HepG2 (cell line): Measurements from ENCODE around the gene RUNX2. TPM values are rescaled to one million over a fixed set of nuclear protein-coding genes. Genes with fewer than 3 reads are reported as not detected.

Source experiments
- ATAC-seq: fragments of 200-7000 bp; cut with Tn5 transposase; 3 replicates; pipeline ENCODE4 v1.9.1; 2020; ENCODE audit warnings: mild to moderate bottlenecking, moderate library complexity
- BruUV-seq: library from RNA; stranded (reverse); fragments of 400-500 nt; replicated peaks from 2 replicates; lab custom pipeline; 2021; lab: Mats Ljungman, UMichigan
- CTCF ChIA-PET: fragments of 300-600 bp; formaldehyde crosslinking; extraction: SDS; loops from one replicate; lab custom pipeline; 2021; ENCODE audit warnings: low total read pairs, inconsistent platforms, low intra/inter-chr PET ratio; lab: Yijun Ruan, JAX
- POLR2A ChIA-PET: fragments of 350-600 bp; sonication (Branson Sonifier 250); formaldehyde crosslinking; loops from one replicate; lab custom pipeline; 2020; ENCODE audit warnings: antibody characterized with exemption, inconsistent platforms; lab: Yijun Ruan, JAX
- DNase-seq: peaks from one replicate; pipeline ENCODE4 v3.0.0-alpha.2; 2015; ENCODE audit warnings: low spot score
- FAIRE-seq: peaks from 3 replicates; lab custom pipeline; 2011; peaks lifted over from hg19 to GRCh38; lab: Jason Lieb, UNC
- H2AFZ ChIP-seq: one replicate; pipeline ENCODE4 v1.6.1; 2011; ENCODE audit warnings: low read length, inconsistent platforms
- H3K27ac ChIP-seq: fragments of 300-600 bp; 3 replicates; pipeline ENCODE4 v1.8.0; 2011; ENCODE audit warnings: mixed run types, mild to moderate bottlenecking, mixed read lengths, low read length, inconsistent platforms; ENCODE audit not compliant: insufficient read depth; ENCODE audit errors: extremely low read length
- H3K27me3 ChIP-seq, 2 experiments: fragments of 200-600 bp in 1 of 2; 2 replicates in 1 of 2; 3 replicates in 1 of 2; pipeline versions ENCODE4 v1.6.0 to v1.8.0; 2011; ENCODE audit warnings: low read length in 2 of 2, mild to moderate bottlenecking in 2 of 2, moderate library complexity in 2 of 2, inconsistent platforms in 1 of 2; ENCODE audit not compliant: insufficient read depth in 2 of 2, control insufficient read depth in 1 of 2
- H3K36me3 ChIP-seq, 2 experiments: fragments of 200-600 bp in 1 of 2; replicated peaks in 1 of 2; 2 replicates in 1 of 2; 3 replicates in 1 of 2; pipeline versions ENCODE4 v1.5.1 to v1.8.0; 2011; ENCODE audit warnings: low read length in 2 of 2, inconsistent platforms in 1 of 2; ENCODE audit not compliant: insufficient read depth in 2 of 2, control insufficient read depth in 1 of 2
- H3K4me1 ChIP-seq: 2 replicates; pipeline ENCODE4 v1.5.1; 2012; ENCODE audit warnings: low read length, inconsistent platforms; ENCODE audit not compliant: insufficient read depth
- H3K4me2 ChIP-seq: 2 replicates; pipeline ENCODE4 v1.6.0; 2011; ENCODE audit warnings: low read depth, low read length, inconsistent platforms
- H3K4me3 ChIP-seq, 3 experiments: fragments of 200-600 bp in 1 of 3; sonication (generic), shearing (Covaris generic) in 1 of 3; replicated peaks in 1 of 3; 2 replicates each; pipeline ENCODE4 v1.5.1; 2011 to 2016; ENCODE audit warnings: low read length in 3 of 3, inconsistent platforms in 2 of 3, low read depth in 2 of 3, mild to moderate bottlenecking in 2 of 3, control low read depth in 1 of 3, mixed read lengths in 1 of 3; ENCODE audit not compliant: insufficient read depth in 1 of 3
- H3K79me2 ChIP-seq: one replicate; pipeline ENCODE4 v1.6.1; 2011; ENCODE audit warnings: low read length, inconsistent platforms; ENCODE audit not compliant: insufficient read depth
- H3K9ac ChIP-seq: 2 replicates; pipeline ENCODE4 v1.6.0; 2011; ENCODE audit warnings: mild to moderate bottlenecking, low read depth, low read length, inconsistent platforms; ENCODE audit not compliant: insufficient read depth
- H3K9me3 ChIP-seq: 2 replicates; pipeline ENCODE4 v1.5.1; 2012; ENCODE audit warnings: mild to moderate bottlenecking, low read length
- H4K20me1 ChIP-seq: 2 replicates; pipeline ENCODE4 v1.6.0; 2011; ENCODE audit warnings: inconsistent platforms, mild to moderate bottlenecking, low read length, moderate library complexity; ENCODE audit not compliant: insufficient read depth
- CENPT ChIP-seq: sonication (generic); formaldehyde crosslinking; IDR thresholded peaks from 2 replicates; pipeline ENCODE4 v1.8.0; 2022; ENCODE audit warnings: low read depth, mild to moderate bottlenecking, moderate library complexity, missing genetic modification reagents
- ELF4 ChIP-seq: sonication (generic); formaldehyde crosslinking; IDR thresholded peaks from 2 replicates; pipeline ENCODE4 v1.5.0; 2020; ENCODE audit warnings: missing genetic modification reagents, mild to moderate bottlenecking, moderate library complexity, borderline replicate concordance
- FOXK1 ChIP-seq: sonication (generic); formaldehyde crosslinking; IDR thresholded peaks from 2 replicates; pipeline ENCODE4 v1.4.0; 2020; ENCODE audit warnings: low read depth, missing genetic modification reagents, borderline replicate concordance
- HES4 ChIP-seq: sonication (generic); formaldehyde crosslinking; IDR thresholded peaks from 2 replicates; pipeline ENCODE4 v1.9.0; 2021; ENCODE audit warnings: mild to moderate bottlenecking, missing genetic modification reagents, borderline replicate concordance
- ZNF350 ChIP-seq: sonication (generic); formaldehyde crosslinking; IDR thresholded peaks from 2 replicates; pipeline ENCODE4 v1.4.0; 2020; ENCODE audit warnings: mild to moderate bottlenecking, low read depth, missing genetic modification reagents, borderline replicate concordance
- ZNF556 ChIP-seq: sonication (generic); formaldehyde crosslinking; IDR thresholded peaks from 2 replicates; pipeline ENCODE4 v1.4.0; 2020; ENCODE audit warnings: mild to moderate bottlenecking, missing genetic modification reagents, borderline replicate concordance
- WGBS: methylation state at CpG from one replicate; pipeline ENCODE4 v1.1.6; 2017; ENCODE audit warnings: low lambda C conversion rate; 5-methylcytosine and 5-hydroxymethylcytosine counted together
- in situ Hi-C: cut with HindIII; loops from 2 replicates; pipeline ENCODE4 v1.10.0; 2017; ENCODE audit warnings: low pct_unique_long_range_greater_than_20kb; ENCODE audit not compliant: extremely low pct_ligation_motif_present
- intact Hi-C: fragments of 100-400 bp; cut with micrococcal nuclease; formaldehyde crosslinking; loops from one replicate; pipeline ENCODE4 v1.10.0; 2022; ENCODE audit not compliant: unreplicated experiment
- polyA plus RNA-seq, 8 experiments: library from polyadenylated mRNA; depleted of rRNA in 3 of 8; stranded (reverse) in 7 of 8; unstranded in 1 of 8; fragments of >200 nt; fragmentation: Illumina TruSeq in 4 of 8; extraction: Trizol in 4 of 8; gene quantifications; 2 replicates each; pipeline versions ENCODE4 v1.2.1 to v1.2.3, GENCODE V29; 2011 to 2016; ENCODE audit warnings: low read depth in 4 of 8, missing spikeins in 1 of 8, mixed read lengths in 1 of 8; ENCODE audit not compliant: insufficient read depth in 1 of 8
- total RNA-seq, 5 experiments: library from RNA; depleted of rRNA; stranded (reverse); fragments of >200 nt; fragmentation: Illumina TruSeq; extraction: Trizol; gene quantifications; 2 replicates each; pipeline ENCODE4 v1.2.3, GENCODE V29; 2016; ENCODE audit warnings: low read depth in 1 of 5
- TF ChIP-seq, protein P1 (sequence below): IDR thresholded peaks from 2 replicates; pipeline ENCODE4 v1.6.1; 2016; ENCODE audit warnings: low read depth, missing genetic modification reagents, missing compliant biosample characterization
- TF ChIP-seq, protein P2 (sequence below): sonication (generic); formaldehyde crosslinking; IDR thresholded peaks from 2 replicates; pipeline ENCODE4 v1.5.0; 2020; ENCODE audit warnings: missing genetic modification reagents, mild to moderate bottlenecking, borderline replicate concordance
- TF ChIP-seq, protein P3 (sequence below): IDR thresholded peaks from 2 replicates; pipeline ENCODE4 v1.6.1; 2018; ENCODE audit warnings: missing genetic modification reagents, mild to moderate bottlenecking, missing compliant biosample characterization

RUNX2 gene
- total and polyA plus RNA-seq, 2 of the 13 experiments (the other 11 are each of a cell fraction or from before 2014, with no cell fraction given): not detected

DNA sequence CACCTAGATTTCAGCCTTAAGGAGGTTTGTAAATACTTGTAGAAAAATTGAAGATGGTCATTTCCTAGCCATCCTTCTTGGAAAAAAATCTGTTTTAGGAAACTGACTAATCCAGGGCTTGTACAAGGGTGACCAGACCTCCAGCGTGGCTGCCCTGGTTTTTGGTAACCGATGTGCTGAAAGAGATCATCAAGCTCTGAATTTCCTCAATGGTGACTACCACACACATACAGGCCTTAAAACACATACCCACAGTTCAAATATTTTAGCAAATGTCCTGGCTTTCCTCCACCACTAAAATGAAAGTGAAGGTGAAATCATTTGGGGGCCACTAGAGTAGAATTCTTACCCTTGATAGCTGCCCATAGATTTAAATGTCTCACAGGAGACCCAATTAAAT, 264.9 kb downstream of the RUNX2 start:
- H3K79me2 ChIP-seq: no peaks in the 10 kb centered on the region
- ChIA-PET CTCF (no interaction called here), POLR2A (no interaction called here)
- 28% methylated on average over 2 of the region's 2 CpGs for WGBS
- in situ Hi-C loops (no loop called here), intact Hi-C loops (no loop called here)
- H3K4me2 ChIP-seq: no peak overlapping the region
- no peak overlapping the region for H2AFZ ChIP-seq
- ATAC-seq (no peak), DNase-seq (no peak), FAIRE-seq (no peak)
- no TSS peak for BruUV-seq
- H3K9ac ChIP-seq: no peak overlapping the region
- no peaks in the 10 kb centered on the region for H4K20me1 ChIP-seq
- TF ChIP-seq FOXK1 (CRISPR knock-in tag) (no peak), ZNF556 (CRISPR knock-in tag) (no peak), ELF4 (CRISPR knock-in tag) (no peak), ZNF350 (CRISPR knock-in tag) (no peak)
- no peak overlapping the region for H3K27ac ChIP-seq
- H3K27me3 ChIP-seq: no peaks in the 10 kb centered on the region; a peak in 2 of 5 replicates
- no peak overlapping the region for H3K4me3 ChIP-seq
- H3K36me3 ChIP-seq: no peaks in the 10 kb centered on the region
- no peaks in the 10 kb centered on the region for H3K4me1 ChIP-seq
- no peaks in the 10 kb centered on the region for H3K9me3 ChIP-seq

DNA sequence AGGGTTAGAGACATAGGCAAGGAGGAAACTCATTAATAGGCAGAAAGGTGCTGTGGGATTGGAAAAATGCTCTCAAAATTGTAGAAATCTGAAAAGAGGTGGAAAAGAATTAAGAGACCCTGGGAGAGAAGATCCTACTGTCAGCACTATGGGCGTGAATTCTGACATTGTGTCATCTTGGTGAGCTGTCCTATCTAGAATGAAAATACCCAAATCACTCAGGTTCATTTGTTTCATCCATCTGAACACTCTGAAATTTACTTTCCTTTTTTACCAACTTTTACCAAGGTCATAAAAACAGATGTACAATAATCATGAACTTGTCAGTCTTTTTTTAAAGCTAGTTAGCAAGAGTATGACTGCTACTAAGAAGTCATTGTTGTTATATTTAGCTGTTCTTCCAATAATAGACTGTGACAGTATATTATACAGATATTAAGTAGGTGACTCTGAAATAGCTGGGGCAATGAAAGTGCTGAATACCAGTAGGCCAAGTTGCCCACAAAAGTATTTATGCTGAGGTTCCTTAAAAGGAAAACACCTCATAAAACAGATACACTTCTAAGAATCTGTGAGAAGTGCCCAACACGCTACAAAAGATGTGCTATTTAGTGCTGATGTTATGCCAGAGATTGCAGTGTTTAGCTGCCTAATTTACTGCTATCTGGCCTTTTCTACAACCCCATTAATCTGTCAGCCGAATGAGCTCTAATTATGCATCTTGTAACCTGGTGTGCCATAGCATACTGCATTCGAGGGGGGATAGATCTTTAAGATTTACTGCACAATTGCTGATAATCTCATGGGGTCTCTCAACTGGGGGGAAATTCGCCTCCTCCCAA, 267.1 kb downstream of the RUNX2 start:
- no peak overlapping the region for H3K4me3 ChIP-seq
- H3K4me1 ChIP-seq: no peaks in the 10 kb centered on the region
- no peak overlapping the region for H3K9ac ChIP-seq
- no peaks in the 10 kb centered on the region for H3K9me3 ChIP-seq
- no peaks in the 10 kb centered on the region; a peak in 2 of 5 replicates for H3K27me3 ChIP-seq
- no peak overlapping the region for H3K4me2 ChIP-seq
- H2AFZ ChIP-seq: no peak overlapping the region
- POLR2A ChIA-PET: no interaction called here
- H3K36me3 ChIP-seq: no peaks in the 10 kb centered on the region
- BruUV-seq: no TSS peak
- no peak for ATAC-seq
- DNase-seq: no peak
- TF ChIP-seq, protein P1, sequence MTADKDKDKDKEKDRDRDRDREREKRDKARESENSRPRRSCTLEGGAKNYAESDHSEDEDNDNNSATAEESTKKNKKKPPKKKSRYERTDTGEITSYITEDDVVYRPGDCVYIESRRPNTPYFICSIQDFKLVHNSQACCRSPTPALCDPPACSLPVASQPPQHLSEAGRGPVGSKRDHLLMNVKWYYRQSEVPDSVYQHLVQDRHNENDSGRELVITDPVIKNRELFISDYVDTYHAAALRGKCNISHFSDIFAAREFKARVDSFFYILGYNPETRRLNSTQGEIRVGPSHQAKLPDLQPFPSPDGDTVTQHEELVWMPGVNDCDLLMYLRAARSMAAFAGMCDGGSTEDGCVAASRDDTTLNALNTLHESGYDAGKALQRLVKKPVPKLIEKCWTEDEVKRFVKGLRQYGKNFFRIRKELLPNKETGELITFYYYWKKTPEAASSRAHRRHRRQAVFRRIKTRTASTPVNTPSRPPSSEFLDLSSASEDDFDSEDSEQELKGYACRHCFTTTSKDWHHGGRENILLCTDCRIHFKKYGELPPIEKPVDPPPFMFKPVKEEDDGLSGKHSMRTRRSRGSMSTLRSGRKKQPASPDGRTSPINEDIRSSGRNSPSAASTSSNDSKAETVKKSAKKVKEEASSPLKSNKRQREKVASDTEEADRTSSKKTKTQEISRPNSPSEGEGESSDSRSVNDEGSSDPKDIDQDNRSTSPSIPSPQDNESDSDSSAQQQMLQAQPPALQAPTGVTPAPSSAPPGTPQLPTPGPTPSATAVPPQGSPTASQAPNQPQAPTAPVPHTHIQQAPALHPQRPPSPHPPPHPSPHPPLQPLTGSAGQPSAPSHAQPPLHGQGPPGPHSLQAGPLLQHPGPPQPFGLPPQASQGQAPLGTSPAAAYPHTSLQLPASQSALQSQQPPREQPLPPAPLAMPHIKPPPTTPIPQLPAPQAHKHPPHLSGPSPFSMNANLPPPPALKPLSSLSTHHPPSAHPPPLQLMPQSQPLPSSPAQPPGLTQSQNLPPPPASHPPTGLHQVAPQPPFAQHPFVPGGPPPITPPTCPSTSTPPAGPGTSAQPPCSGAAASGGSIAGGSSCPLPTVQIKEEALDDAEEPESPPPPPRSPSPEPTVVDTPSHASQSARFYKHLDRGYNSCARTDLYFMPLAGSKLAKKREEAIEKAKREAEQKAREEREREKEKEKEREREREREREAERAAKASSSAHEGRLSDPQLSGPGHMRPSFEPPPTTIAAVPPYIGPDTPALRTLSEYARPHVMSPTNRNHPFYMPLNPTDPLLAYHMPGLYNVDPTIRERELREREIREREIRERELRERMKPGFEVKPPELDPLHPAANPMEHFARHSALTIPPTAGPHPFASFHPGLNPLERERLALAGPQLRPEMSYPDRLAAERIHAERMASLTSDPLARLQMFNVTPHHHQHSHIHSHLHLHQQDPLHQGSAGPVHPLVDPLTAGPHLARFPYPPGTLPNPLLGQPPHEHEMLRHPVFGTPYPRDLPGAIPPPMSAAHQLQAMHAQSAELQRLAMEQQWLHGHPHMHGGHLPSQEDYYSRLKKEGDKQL (CRISPR knock-in tag): no peak
- TF ChIP-seq, protein P2, sequence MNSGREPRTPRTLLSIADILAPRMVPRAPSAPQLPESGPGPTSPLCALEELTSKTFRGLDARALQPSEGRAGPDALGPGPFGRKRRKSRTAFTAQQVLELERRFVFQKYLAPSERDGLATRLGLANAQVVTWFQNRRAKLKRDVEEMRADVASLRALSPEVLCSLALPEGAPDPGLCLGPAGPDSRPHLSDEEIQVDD (CRISPR knock-in tag): no peak
- TF ChIP-seq, protein P3, sequence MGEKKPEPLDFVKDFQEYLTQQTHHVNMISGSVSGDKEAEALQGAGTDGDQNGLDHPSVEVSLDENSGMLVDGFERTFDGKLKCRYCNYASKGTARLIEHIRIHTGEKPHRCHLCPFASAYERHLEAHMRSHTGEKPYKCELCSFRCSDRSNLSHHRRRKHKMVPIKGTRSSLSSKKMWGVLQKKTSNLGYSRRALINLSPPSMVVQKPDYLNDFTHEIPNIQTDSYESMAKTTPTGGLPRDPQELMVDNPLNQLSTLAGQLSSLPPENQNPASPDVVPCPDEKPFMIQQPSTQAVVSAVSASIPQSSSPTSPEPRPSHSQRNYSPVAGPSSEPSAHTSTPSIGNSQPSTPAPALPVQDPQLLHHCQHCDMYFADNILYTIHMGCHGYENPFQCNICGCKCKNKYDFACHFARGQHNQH: no peak
- TF ChIP-seq HES4 (CRISPR knock-in tag) (no peak), CENPT (CRISPR knock-in tag) (no peak)
- WGBS: 10% methylated on average over 5 of the region's 5 CpGs
- CTCF ChIA-PET: no interaction called here
- no peaks in the 10 kb centered on the region for H3K79me2 ChIP-seq
- H4K20me1 ChIP-seq: no peaks in the 10 kb centered on the region
- intact Hi-C loops: no loop called here
- no peak for FAIRE-seq
- in situ Hi-C loops: no loop called here
- no peak overlapping the region for H3K27ac ChIP-seq
